Keratinocyte (primary cell): ENCODE measurements around the gene TNIK.

Experiments
- EZH2 ChIP-seq: IDR thresholded peaks from one replicate; pipeline ENCODE4 v1.6.1; 2012; ENCODE audit warnings: inconsistent platforms, mild to moderate bottlenecking, low read length, moderate library complexity
- TF ChIP-seq, protein P1 (sequence below), 3 experiments: IDR thresholded peaks in 1 of 3; conservative IDR thresholded peaks in 1 of 3; optimal IDR thresholded peaks in 1 of 3; 2 replicates in 2 of 3; 3 replicates in 1 of 3; pipeline versions ENCODE3 to v1.5.1; 2011; ENCODE audit warnings: low read length in 3 of 3, mild to moderate bottlenecking in 3 of 3, moderate library complexity in 2 of 3, control low read depth in 1 of 3, inconsistent platforms in 1 of 3; ENCODE audit not compliant: insufficient read depth in 2 of 3; ENCODE audit errors: extremely low read depth in 1 of 3

DNA sequence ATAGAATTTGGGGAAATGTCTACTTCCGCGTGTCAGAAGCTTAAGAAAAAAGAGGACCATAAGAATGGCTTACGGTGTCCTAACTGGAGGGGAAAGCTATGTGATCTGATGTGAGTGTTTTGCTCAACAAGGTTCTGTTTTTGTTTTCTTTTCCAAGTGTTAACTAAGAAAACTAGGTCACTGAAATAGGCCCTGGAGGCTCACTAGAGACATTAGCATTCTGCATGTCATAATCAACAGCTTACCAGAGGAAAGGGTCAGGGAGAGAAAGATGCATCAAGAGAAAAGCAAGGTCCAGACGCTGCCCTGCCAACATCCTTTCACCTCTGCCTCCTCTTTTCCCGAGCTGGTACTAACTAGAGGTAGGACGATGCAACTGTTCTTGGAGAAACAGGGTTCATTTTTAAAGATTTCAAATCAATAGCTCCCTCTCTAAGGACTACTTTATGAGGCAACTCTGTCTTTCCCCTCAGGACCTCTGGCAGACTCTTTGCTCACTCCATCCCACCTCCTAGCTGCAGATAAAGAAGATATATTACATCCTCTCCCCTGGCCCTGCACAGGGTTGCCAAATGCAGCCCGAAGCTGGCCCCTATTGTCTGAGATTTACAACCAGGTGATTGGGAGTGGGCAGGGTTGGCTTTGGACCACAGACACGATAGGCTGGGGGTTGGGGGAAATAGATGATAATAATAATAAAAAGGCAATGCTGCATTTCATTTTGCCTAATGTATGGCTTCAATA lies 223.8 kb downstream of the TNIK start:
- TF ChIP-seq, protein P1, sequence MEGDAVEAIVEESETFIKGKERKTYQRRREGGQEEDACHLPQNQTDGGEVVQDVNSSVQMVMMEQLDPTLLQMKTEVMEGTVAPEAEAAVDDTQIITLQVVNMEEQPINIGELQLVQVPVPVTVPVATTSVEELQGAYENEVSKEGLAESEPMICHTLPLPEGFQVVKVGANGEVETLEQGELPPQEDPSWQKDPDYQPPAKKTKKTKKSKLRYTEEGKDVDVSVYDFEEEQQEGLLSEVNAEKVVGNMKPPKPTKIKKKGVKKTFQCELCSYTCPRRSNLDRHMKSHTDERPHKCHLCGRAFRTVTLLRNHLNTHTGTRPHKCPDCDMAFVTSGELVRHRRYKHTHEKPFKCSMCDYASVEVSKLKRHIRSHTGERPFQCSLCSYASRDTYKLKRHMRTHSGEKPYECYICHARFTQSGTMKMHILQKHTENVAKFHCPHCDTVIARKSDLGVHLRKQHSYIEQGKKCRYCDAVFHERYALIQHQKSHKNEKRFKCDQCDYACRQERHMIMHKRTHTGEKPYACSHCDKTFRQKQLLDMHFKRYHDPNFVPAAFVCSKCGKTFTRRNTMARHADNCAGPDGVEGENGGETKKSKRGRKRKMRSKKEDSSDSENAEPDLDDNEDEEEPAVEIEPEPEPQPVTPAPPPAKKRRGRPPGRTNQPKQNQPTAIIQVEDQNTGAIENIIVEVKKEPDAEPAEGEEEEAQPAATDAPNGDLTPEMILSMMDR (optimal IDR thresholded peaks at IDR 0.05 in 1 of 3, IDR thresholded peaks at IDR 0.05 in 1 of 3, conservative IDR thresholded peaks at IDR 0.05 in 1 of 3; ENCODE audit: extremely low read depth in 1 of 3, insufficient read depth in 2 of 3, low read length in 3 of 3): no peak
- TF ChIP-seq EZH2: no peak
